Neural cell (in vitro differentiated cells): ENCODE measurements around the gene ZNF512B. TPM values are rescaled to one million over a fixed set of nuclear protein-coding genes. Genes with fewer than 3 reads are reported as not detected.

Experiments
- H2AFZ ChIP-seq: fragments of 200-600, 300-800 bp; sonication (generic), shearing (Covaris generic); 2 replicates; pipeline ENCODE4 v1.6.0; 2014; ENCODE audit warnings: low read depth, mild to moderate bottlenecking, antibody characterized with exemption, low read length, moderate library complexity
- H3F3A ChIP-seq: fragments of 200-600 bp; shearing (Covaris generic); 2 replicates; pipeline ENCODE4 v1.6.1; 2016; ENCODE audit warnings: mild to moderate bottlenecking, moderate library complexity, mixed read lengths, antibody characterized with exemption, low read length; ENCODE audit not compliant: insufficient read depth, poor library complexity, severe bottlenecking
- H3K27ac ChIP-seq: fragments of 200-600, 300-800 bp; sonication (generic), shearing (Covaris generic); 2 replicates; pipeline ENCODE4 v1.5.1; 2014; ENCODE audit warnings: mild to moderate bottlenecking, low read length, moderate library complexity
- H3K27me3 ChIP-seq: fragments of 300-800, 200-600 bp; sonication (generic), shearing (Covaris generic); 2 replicates; pipeline ENCODE4 v1.6.0; 2014; ENCODE audit warnings: mild to moderate bottlenecking, low read depth, low read length, moderate library complexity; ENCODE audit not compliant: insufficient read depth
- H3K36me3 ChIP-seq: fragments of 300-800, 200-600 bp; sonication (generic), shearing (Covaris generic); 2 replicates; pipeline ENCODE4 v1.5.1; 2014; ENCODE audit warnings: mild to moderate bottlenecking, antibody characterized with exemption, low read length, moderate library complexity; ENCODE audit not compliant: insufficient read depth
- H3K4me2 ChIP-seq: fragments of 300-800, 200-600 bp; sonication (generic), shearing (Covaris generic); 2 replicates; pipeline ENCODE4 v1.6.0; 2014; ENCODE audit warnings: mild to moderate bottlenecking, low read length
- H3K4me3 ChIP-seq: fragments of 300-800, 200-600 bp; sonication (generic), shearing (Covaris generic); 2 replicates; pipeline ENCODE4 v1.5.1; 2014; ENCODE audit warnings: mild to moderate bottlenecking, low read length, moderate library complexity
- H3K79me2 ChIP-seq: fragments of 200-600 bp; shearing (Covaris generic); replicated peaks from 2 replicates; pipeline ENCODE4 v1.6.0; 2014; ENCODE audit warnings: mild to moderate bottlenecking, low read length, moderate library complexity; ENCODE audit not compliant: insufficient read depth
- H3K9ac ChIP-seq: fragments of 300-800, 200-600 bp; sonication (generic), shearing (Covaris generic); 2 replicates; pipeline ENCODE4 v1.6.1; 2016; ENCODE audit warnings: mild to moderate bottlenecking, low read length, mixed read lengths
- H3K9me2 ChIP-seq: fragments of 200-600 bp; shearing (Covaris generic); 2 replicates; pipeline ENCODE4 v1.6.1; 2016; ENCODE audit warnings: mild to moderate bottlenecking, low read length, mixed read lengths; ENCODE audit not compliant: insufficient read depth
- H3K9me3 ChIP-seq: fragments of 200-600, 300-800 bp; sonication (generic), shearing (Covaris generic); 2 replicates; pipeline ENCODE4 v1.6.1; 2016; ENCODE audit warnings: mild to moderate bottlenecking, mixed run types, low read length, moderate library complexity, mixed read lengths
- H4K20me1 ChIP-seq: fragments of 200-600 bp; shearing (Covaris generic); 2 replicates; pipeline ENCODE4 v1.6.1; 2016; ENCODE audit warnings: mild to moderate bottlenecking, mixed run types; ENCODE audit not compliant: insufficient read depth
- EP300 ChIP-seq: fragments of 450-650 bp; conservative IDR thresholded peaks from 2 replicates; pipeline ENCODE4 v1.6.1; 2014; ENCODE audit warnings: antibody characterized with exemption, mild to moderate bottlenecking, moderate library complexity; ENCODE audit not compliant: poor library complexity, severe bottlenecking
- EZH2 ChIP-seq: fragments of 200-600, 300-800 bp; shearing (Covaris generic), sonication (generic); IDR thresholded peaks from 2 replicates; pipeline ENCODE4 v1.6.1; 2014; ENCODE audit warnings: antibody characterized with exemption, low read length, borderline replicate concordance, mild to moderate bottlenecking; ENCODE audit not compliant: insufficient read depth, poor library complexity, severe bottlenecking
- MXI1 ChIP-seq: fragments of 450-650 bp; conservative IDR thresholded peaks from 2 replicates; pipeline ENCODE4 v1.6.1; 2014; ENCODE audit warnings: antibody characterized with exemption, mild to moderate bottlenecking; ENCODE audit not compliant: poor library complexity, severe bottlenecking
- POLR2AphosphoS5 ChIP-seq: IDR thresholded peaks from 2 replicates; pipeline ENCODE4 v1.6.1; 2012
- RAD21 ChIP-seq: fragments of 450-650 bp; conservative IDR thresholded peaks from 2 replicates; pipeline ENCODE4 v1.6.1; 2014; ENCODE audit warnings: antibody characterized with exemption, mild to moderate bottlenecking, moderate library complexity
- SMC3 ChIP-seq: fragments of 450-650 bp; conservative IDR thresholded peaks from 2 replicates; pipeline ENCODE4 v1.6.1; 2014; ENCODE audit warnings: antibody characterized with exemption, mild to moderate bottlenecking, moderate library complexity; ENCODE audit not compliant: poor library complexity
- TAF1 ChIP-seq: IDR thresholded peaks from 2 replicates; pipeline ENCODE4 v1.6.1; 2012; ENCODE audit warnings: low read depth
- polyA plus RNA-seq: library from polyadenylated mRNA; depleted of rRNA; stranded (reverse); fragments of >200 nt; gene quantifications from 2 replicates; pipeline ENCODE4 v1.2.3, GENCODE V29; 2014
- TF ChIP-seq, protein P1 (sequence below): IDR thresholded peaks from 2 replicates; pipeline ENCODE4 v1.6.1; 2012; ENCODE audit warnings: borderline replicate concordance
- TF ChIP-seq, protein P2 (sequence below): fragments of 450-650 bp; IDR thresholded peaks from 2 replicates; pipeline ENCODE4 v1.5.1; 2014; ENCODE audit warnings: antibody characterized with exemption, mild to moderate bottlenecking, moderate library complexity; ENCODE audit not compliant: poor library complexity, severe bottlenecking

The ZNF512B gene
- polyA plus RNA-seq, 1 donor from 2014 or later = 25.7 TPM

DNA sequence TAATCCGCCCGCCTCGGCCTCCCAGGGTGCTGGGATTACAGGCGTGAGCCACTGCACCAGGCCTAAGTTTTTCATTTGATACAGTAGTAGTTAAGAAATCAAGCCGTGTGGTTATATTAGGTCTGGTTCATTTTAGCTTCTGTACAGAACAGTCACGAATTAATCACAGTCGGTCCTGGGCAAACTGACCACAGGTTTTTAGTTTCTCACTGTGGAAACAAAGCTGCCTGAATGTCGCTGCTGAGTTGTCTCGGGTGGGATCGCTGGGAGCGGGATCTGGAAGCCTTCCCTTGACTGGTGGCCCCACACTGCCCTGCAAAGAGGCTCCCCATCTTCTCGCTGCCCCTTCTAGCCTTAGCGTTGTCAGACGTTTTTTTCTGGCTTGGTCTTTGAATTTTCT lies 32.1 kb downstream of the ZNF512B start:
- no peak overlapping the region for H3K27ac ChIP-seq

DNA sequence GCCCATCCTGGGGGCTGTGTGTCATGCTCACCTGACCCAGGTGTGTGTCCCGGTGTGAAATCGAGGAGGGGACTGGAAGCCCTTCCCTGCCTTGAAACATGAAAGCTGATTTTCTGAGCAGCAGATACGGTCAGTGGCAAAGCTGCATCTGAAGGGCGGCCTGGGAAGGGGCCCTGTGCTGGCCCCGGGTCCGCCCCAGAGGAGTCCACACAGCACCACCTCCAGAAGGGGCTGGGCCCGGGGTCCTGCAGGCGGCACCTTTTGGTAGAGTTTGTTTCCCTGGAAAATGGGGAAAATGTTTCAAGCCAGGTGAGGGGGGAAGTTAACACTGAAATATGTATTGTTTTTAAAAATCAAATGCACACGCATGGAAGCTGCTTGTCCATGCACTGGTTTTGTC lies 34.3 kb downstream of the ZNF512B start:
- Histone ChIP-seq H3K79me2 (no peaks in the 10 kb centered on the region), H3K9me3 (no peaks in the 10 kb centered on the region), H3K4me3 (no peak overlapping the region), H4K20me1 (no peaks in the 10 kb centered on the region), H3F3A (no peaks in the 10 kb centered on the region), H3K4me2 (no peak overlapping the region), H2AFZ (no peak overlapping the region), H3K36me3 (peaks cover 3% of the 10 kb centered on the region), H3K27me3 (no peaks in the 10 kb centered on the region), H3K9me2 (no peaks in the 10 kb centered on the region), H3K9ac (no peak overlapping the region), H3K27ac (no peak overlapping the region)
- TF ChIP-seq, protein P1, sequence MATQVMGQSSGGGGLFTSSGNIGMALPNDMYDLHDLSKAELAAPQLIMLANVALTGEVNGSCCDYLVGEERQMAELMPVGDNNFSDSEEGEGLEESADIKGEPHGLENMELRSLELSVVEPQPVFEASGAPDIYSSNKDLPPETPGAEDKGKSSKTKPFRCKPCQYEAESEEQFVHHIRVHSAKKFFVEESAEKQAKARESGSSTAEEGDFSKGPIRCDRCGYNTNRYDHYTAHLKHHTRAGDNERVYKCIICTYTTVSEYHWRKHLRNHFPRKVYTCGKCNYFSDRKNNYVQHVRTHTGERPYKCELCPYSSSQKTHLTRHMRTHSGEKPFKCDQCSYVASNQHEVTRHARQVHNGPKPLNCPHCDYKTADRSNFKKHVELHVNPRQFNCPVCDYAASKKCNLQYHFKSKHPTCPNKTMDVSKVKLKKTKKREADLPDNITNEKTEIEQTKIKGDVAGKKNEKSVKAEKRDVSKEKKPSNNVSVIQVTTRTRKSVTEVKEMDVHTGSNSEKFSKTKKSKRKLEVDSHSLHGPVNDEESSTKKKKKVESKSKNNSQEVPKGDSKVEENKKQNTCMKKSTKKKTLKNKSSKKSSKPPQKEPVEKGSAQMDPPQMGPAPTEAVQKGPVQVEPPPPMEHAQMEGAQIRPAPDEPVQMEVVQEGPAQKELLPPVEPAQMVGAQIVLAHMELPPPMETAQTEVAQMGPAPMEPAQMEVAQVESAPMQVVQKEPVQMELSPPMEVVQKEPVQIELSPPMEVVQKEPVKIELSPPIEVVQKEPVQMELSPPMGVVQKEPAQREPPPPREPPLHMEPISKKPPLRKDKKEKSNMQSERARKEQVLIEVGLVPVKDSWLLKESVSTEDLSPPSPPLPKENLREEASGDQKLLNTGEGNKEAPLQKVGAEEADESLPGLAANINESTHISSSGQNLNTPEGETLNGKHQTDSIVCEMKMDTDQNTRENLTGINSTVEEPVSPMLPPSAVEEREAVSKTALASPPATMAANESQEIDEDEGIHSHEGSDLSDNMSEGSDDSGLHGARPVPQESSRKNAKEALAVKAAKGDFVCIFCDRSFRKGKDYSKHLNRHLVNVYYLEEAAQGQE = no peak
- TF ChIP-seq POLR2AphosphoS5 = no peak
- no peak for TF ChIP-seq MXI1
- TF ChIP-seq, protein P2, sequence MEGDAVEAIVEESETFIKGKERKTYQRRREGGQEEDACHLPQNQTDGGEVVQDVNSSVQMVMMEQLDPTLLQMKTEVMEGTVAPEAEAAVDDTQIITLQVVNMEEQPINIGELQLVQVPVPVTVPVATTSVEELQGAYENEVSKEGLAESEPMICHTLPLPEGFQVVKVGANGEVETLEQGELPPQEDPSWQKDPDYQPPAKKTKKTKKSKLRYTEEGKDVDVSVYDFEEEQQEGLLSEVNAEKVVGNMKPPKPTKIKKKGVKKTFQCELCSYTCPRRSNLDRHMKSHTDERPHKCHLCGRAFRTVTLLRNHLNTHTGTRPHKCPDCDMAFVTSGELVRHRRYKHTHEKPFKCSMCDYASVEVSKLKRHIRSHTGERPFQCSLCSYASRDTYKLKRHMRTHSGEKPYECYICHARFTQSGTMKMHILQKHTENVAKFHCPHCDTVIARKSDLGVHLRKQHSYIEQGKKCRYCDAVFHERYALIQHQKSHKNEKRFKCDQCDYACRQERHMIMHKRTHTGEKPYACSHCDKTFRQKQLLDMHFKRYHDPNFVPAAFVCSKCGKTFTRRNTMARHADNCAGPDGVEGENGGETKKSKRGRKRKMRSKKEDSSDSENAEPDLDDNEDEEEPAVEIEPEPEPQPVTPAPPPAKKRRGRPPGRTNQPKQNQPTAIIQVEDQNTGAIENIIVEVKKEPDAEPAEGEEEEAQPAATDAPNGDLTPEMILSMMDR = no peak
- no peak for TF ChIP-seq RAD21
- no peak for TF ChIP-seq SMC3
- no peak for TF ChIP-seq EP300
- TF ChIP-seq EZH2 = no peak
- no peak for TF ChIP-seq TAF1

More for the DNA sequence above, 32.1 kb downstream of the ZNF512B start:
- Histone ChIP-seq H3K9ac (no peak overlapping the region), H3K9me2 (no peaks in the 10 kb centered on the region), H3K79me2 (no peaks in the 10 kb centered on the region), H4K20me1 (no peaks in the 10 kb centered on the region), H3K9me3 (no peaks in the 10 kb centered on the region), H3K4me3 (no peak overlapping the region), H3K27me3 (no peaks in the 10 kb centered on the region), H3F3A (no peaks in the 10 kb centered on the region), H3K4me2 (no peak overlapping the region), H3K36me3 (peaks cover 3% of the 10 kb centered on the region), H2AFZ (no peak overlapping the region)
- no peak for TF ChIP-seq EZH2
